HG03045 (cell line): Measurements from ENCODE around the gene HOXD10.

Experiments used
- ATAC-seq: cut with Tn5 transposase; IDR thresholded peaks from one replicate; pipeline ENCODE4 v1.9.1; 2021; ENCODE audit warnings: mild to moderate bottlenecking, moderate library complexity; ENCODE audit not compliant: unreplicated experiment

The HOXD10 gene

DNA sequence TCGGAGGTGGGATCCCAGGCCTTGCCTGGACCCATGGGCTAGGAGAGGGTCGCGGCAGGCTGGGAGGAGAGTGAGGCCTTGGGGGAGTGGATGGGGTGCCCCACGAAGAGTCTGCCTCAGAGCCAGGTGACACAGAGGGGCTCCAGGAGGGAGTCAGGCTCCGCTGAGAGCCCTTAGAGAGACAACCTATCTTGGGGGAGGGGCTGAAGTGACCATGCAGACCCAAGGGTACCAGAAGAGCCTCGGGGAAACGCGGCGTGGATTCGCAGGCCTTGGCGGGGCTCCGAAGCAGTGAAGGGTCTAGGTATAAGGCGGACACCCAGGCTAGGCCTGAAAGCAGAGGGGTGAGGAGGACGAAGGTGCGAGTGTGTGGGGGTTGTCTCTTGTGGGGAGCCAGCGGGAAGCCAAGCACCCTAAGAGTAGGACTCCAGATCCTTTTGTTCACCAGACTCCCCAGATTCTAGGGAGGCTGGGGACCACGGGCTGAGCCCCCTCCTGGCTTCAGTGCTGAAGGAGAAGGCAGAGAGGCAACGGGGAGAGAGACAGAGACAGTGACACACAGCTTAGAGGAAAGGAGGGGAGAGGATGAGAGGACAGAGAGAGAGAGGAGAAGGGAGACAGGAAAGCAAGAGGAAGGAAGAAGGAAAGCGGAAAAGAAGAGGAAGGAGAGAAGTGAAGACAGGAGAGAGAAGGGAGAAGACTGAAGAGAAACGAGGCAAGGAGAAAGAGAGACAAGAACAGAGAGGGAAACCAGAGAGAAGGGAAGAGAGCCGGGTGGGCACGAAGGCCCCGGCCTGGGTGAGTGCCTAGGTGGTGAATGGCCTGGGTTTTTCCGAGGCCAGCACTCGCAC is 10.6 kb upstream of the HOXD10 start:
- no peak for ATAC-seq

- ATAC-seq = no peak
Measured at GRCh38 chr2:176106581-176107539, 9.7 kb upstream of the HOXD10 start, which contains the start of gene HOXD11. Gene HOXD11 (plus strand): TSS chr2:176107280. CDS start chr2:176107356, 76 bp downstream.

- no peak for ATAC-seq
Measured at GRCh38 chr2:176107731-176108181, 8.8 kb upstream of the HOXD10 start.

DNA sequence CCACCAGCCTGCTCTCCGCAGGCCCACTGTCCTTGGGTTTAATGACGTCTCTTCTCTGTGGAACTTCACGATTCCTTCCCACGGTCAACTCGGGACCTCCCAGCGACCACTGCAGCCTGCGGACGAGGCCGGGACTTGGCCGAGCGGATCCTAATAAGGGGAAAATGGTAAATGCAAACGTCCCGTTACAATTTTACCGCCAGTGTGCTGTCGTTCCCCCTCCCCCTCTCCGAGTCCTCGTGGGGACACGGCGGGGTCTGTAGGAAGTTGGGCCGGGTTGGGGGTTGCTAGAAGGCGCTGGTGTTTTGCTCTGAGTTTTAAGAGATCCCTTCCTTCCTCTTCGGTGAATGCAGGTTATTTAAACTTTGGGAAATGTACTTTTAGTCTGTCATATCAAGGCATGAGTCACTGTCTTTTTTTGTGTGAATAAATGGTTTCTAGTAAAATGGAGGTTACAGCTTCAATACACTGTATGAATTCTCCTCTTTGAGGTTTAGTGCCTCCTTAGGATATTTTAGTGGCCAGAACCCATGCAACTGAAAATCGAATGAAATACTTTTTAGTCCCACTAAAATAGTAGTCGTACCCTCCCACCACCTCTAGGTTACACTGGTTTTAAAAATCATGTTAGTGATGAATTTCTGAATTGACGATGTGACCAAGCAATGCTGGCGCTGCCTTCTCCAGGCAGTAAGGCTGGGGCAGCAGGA is 7.2 kb upstream of the HOXD10 start:
- no peak for ATAC-seq

DNA sequence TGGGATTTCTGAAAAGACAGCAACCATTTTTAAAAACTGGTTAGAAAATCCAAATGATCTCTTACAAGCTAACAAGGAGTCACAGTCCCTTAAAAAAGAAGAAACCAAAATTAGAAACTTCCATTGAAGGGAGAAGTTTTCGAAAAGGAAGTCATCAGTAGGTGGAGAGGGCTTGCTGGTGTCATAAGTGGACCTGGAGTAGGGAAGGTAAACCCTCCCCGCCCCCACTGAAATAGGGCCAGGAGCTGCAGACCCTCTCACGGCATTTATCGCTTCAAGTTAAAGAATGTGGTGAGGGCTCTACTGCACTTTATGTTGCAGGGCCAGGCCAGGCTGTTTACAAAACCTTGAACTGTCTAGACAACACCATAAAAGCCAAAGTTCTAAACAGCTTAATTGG is 6.6 kb upstream of the HOXD10 start:
- ATAC-seq = no peak

DNA sequence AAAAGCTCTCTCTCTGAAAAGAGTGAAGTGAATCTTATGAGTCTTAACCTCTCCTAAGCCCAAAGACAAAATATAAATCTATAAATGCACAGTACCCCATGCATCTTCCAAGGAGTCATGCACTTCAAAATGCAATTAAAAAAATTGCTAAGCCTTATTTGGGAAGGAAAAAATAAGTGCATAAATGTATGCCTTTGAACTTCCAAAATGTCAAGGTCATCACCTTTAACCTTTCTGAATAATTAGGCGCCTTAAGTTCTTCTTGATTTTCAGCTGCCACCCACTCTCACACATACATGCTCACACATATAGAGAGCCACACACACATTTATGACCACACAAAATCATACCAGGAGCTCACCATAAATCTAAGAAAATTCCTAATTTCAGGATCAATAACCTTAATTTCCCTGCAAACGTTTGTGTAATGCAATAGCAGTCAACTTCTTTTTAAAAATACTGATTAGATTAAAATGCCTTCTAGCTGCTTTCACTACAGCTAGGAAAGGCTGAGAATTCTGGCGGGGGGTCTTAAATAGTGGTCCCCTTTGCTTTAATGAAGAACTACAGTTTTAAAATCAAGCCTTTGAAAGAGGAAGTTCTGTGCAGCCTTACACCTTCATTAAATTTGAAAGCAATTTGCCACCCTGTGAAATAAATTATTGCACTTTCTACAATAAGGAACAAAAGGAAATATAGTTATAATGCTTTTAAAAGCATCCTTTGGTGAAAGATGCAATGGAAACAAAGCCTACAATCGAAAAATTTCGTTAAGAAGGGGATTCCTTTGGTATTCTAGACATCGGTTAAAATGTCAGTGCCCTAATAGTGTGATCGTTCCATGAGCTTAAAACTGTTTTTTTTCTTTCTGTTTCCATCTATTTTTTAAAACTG is 5.9 kb upstream of the HOXD10 start:
- no peak for ATAC-seq

- no peak for ATAC-seq
Measured at GRCh38 chr2:176111309-176111663, 5.3 kb upstream of the HOXD10 start.

DNA sequence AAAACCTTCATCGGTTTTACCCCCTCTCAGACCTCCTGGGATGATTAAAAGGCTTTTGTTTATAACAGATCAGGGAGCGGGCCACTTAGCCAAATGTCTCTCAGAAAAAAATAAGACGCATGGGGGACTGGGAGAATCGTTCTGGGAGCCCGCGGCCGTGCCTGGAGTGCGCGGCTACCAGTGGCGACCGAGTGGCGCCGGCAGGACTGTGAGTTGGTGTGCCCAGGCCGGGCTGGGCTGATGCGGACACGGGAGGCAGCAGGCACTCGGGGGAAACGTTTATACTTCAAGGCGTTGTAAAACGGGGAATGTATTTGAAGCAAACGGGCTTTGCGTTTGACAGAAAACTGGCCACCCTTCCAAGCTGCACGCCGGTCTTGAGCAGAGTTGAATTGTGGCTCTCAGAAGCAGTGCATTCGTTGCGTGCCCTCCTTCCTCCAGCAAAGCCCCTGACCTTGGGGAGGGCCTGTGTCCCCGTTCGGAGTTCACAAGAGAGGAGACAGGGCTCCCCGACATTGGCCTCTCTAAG is 4.7 kb upstream of the HOXD10 start:
- ATAC-seq = no peak

- no peak for ATAC-seq
Measured at GRCh38 chr2:176112375-176113302, 3.9 kb upstream of the HOXD10 start.

DNA sequence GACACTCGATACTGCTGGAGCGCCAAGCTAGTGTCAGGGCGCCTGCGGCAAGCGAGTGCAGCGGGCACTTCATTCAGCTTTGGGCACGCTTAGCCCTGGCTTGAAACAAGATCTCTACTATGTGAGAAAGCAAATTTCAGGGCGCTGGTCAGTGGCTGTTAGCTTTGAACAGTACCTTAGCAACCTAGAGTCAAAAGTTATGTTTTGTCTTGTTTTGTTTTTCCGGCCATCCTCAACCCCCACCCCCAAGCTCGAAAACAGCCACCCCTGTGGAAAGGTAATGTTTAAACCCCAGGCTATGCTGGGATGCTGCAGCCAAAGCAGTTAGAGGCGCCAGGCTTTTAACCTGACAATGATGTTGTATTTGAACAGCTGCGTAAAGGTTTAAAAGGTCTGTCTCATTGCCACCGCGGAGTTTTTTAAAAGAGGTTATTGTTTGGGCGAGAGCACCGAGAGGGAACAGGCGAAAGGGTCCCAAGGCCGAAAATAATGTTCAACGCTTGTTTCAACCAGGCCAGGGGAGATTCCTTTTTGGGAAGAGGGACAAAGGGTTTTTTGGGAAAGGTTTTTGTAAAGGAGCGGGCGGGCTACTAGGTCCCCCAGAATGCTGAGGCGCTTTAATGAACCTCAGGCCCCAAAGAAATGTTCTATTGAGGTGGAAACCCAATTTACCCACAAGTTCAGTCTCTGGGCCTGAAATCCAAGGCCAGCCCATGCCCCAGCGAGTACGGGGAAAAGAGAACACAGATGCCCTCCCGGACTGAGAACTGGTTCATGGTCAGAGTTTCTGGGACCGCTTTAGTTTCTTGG is 2.3 kb upstream of the HOXD10 start:
- ATAC-seq = no peak

DNA sequence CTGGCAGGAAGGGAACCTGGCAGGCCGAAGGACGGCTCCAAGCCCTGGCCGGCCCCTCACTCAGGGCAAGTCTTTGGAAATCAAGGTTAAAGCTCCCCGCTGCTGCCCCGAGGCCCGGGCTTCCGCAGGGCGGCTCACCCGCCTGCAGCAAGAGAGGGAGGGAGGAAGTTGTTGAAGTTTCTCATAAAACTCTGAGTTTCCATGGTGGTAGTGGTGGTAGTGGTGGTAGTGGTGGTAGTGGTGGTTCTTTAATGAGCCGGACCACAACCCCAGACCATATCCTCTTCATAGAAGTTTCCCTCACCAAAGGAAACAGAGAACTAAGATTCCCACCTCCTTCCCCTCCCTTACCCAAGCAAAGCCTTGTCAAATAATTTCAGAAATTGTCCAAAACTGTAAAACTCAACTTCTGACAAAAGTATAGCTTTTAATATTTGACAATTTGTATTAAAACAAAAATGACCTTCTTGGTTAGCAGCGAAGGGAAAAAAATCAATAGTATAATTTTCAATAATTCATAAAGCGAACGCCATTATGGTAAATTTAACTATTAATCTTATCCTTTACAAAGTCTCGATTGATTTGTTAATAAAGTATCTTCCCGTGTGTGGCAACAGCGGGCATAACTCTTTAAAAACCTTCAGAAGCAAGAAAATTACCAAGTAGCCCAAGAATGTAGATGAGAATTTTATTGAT is 1.5 kb upstream of the HOXD10 start:
- no peak for ATAC-seq

- no peak for ATAC-seq
Measured at GRCh38 chr2:176117162-176117822, 714 bp downstream of the HOXD10 start.

DNA sequence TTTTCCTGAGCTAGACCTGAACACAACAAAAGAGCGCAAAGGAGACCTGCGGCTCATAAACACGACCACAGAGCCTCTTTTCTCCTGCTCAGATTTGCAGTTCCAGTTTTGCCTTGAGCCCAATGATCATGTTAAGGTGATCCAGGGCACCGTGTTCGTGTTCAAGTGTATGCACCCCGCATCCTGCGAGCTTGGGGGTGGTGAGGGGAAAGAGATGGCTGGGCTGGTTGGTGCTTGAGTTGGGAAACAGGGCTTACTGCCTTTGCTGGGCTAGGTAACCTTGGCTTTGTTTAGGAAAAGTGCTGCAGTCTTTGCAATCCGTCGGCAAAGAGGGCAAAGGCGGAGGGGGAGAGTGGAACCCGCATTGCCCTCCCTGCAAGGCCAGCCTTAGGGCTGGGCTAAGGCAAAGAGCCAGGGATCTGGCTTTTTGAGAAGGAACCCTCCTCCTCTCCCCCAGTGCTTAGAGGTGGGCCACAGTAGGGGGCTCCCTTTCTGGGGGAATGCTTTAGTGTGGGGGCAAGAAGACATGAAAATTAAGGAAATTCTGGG is 1.3 kb downstream of the HOXD10 start:
- ATAC-seq = no peak

- ATAC-seq = no peak
Measured at GRCh38 chr2:176118601-176119339, 2.2 kb downstream of the HOXD10 start.

GRCh38 chr2:176120364-176121189 is 4.0 kb downstream of the HOXD10 start:
- ATAC-seq = no peak
